MM.1S (cell line): Measurements from ENCODE around the gene NTPCR.

Experiments
- DNase-seq: peaks from one replicate; pipeline ENCODE4 v3.0.0-alpha.2; 2015
- H2AFZ ChIP-seq: fragments of 300-600 bp; sonication (generic); 2 replicates; pipeline ENCODE4 v1.6.0; 2016; ENCODE audit warnings: antibody characterized with exemption, low read length
- H3F3A ChIP-seq: fragments of 300-600 bp; sonication (generic); 2 replicates; pipeline ENCODE4 v1.6.1; 2016; ENCODE audit warnings: mild to moderate bottlenecking, antibody characterized with exemption, low read length, moderate library complexity, mixed read lengths; ENCODE audit not compliant: insufficient read depth
- H3K27ac ChIP-seq: fragments of 300-600 bp; sonication (generic); 2 replicates; pipeline ENCODE4 v1.5.1; 2016; ENCODE audit warnings: mild to moderate bottlenecking, low read length
- H3K27me3 ChIP-seq: fragments of 300-600 bp; sonication (generic); replicated peaks from 2 replicates; pipeline ENCODE4 v1.6.0; 2016; ENCODE audit warnings: low read length; ENCODE audit not compliant: insufficient read depth
- H3K36me3 ChIP-seq: fragments of 300-600 bp; sonication (generic); replicated peaks from 2 replicates; pipeline ENCODE4 v1.6.1; 2016; ENCODE audit warnings: mild to moderate bottlenecking, low read length, mixed read lengths; ENCODE audit not compliant: insufficient read depth
- H3K4me1 ChIP-seq: fragments of 300-600 bp; sonication (generic); 2 replicates; pipeline ENCODE4 v1.6.1; 2016; ENCODE audit warnings: low read length, mixed read lengths
- H3K4me2 ChIP-seq: fragments of 300-600 bp; sonication (generic); 2 replicates; pipeline ENCODE4 v1.6.0; 2016; ENCODE audit warnings: low read depth, low read length
- H3K4me3 ChIP-seq: fragments of 300-600 bp; sonication (generic); 2 replicates; pipeline ENCODE4 v1.5.1; 2016; ENCODE audit warnings: low read length, mixed read lengths
- H3K79me2 ChIP-seq: fragments of 300-600 bp; sonication (generic); 2 replicates; pipeline ENCODE4 v1.6.1; 2016; ENCODE audit warnings: mixed run types, low read length, mixed read lengths
- H3K9ac ChIP-seq: fragments of 300-600 bp; sonication (generic); 2 replicates; pipeline ENCODE4 v1.6.1; 2016; ENCODE audit warnings: low read length, mixed read lengths
- H3K9me2 ChIP-seq: fragments of 300-600 bp; sonication (generic); replicated peaks from 2 replicates; pipeline ENCODE4 v1.6.1; 2016; ENCODE audit warnings: mild to moderate bottlenecking, low read length, mixed read lengths; ENCODE audit not compliant: insufficient read depth
- H3K9me3 ChIP-seq: fragments of 300-600 bp; sonication (generic); replicated peaks from 2 replicates; pipeline ENCODE4 v1.6.1; 2016; ENCODE audit warnings: mild to moderate bottlenecking, low read length, mixed read lengths; ENCODE audit not compliant: insufficient read depth
- H4K20me1 ChIP-seq: fragments of 300-600 bp; sonication (generic); 2 replicates; pipeline ENCODE4 v1.6.1; 2016; ENCODE audit warnings: mild to moderate bottlenecking, low read length, moderate library complexity, mixed read lengths; ENCODE audit not compliant: insufficient read depth
- CTCF ChIP-seq: fragments of 300-600 bp; sonication (generic); IDR thresholded peaks from 2 replicates; pipeline ENCODE4 v1.5.1; 2016; ENCODE audit warnings: antibody characterized with exemption, low read length, mixed read lengths
- EZH2 ChIP-seq: fragments of 300-600 bp; sonication (generic); optimal IDR thresholded peaks from 2 replicates; pipeline ENCODE3; 2017; ENCODE audit warnings: low read depth, mild to moderate bottlenecking, antibody characterized with exemption, low read length, mixed read lengths
- EZH2phosphoT487 ChIP-seq: fragments of 300-600 bp; sonication (generic); IDR thresholded peaks from 2 replicates; pipeline ENCODE4 v1.6.1; 2018; ENCODE audit warnings: antibody characterized with exemption, low read length

Gene NTPCR

DNA sequence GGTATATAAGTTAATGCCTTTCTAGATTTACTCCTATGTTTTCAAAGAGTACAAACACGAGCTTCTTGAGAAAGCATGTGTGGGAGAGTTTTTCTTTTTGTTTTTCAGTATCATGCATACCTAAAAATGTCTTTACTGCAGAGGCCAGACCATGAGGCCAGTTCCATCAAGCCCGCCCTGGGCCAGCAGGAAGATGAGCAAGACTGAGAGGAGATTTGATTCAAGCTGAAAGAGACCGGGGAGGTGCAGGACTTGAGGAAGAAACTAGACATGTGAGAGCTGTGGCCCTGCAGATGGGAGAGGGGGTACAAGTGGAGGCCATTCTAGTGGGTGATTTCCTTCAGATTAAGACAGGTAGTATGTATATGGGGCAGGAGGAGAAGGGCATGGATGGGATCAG is 33.4 kb upstream of the NTPCR start:
- H3K9me3 ChIP-seq: no peaks in the 10 kb centered on the region
- no peak for DNase-seq
- no peaks in the 10 kb centered on the region for H4K20me1 ChIP-seq

DNA sequence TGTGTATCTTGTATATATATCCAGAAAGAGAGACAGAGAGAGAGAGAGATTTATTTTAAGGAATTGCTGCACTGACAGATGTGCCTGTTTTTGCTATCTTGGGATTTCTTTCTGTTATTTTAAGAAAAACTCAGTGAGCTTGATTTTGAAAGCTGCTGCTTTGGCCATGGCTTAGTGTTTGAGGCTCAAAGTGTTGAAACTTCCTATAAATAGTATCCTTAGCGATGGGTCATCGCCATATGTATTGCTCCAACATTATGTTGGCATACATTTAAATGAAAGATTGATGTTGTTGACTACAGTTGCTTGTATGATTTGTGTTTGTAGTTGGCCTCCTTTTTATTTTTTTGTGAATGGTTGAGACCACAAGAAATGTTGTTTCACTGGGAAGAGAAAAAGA is 29.0 kb upstream of the NTPCR start:
- Histone ChIP-seq H3F3A (peaks cover 16% of the 10 kb centered on the region), H3K4me1 (peaks cover 12% of the 10 kb centered on the region), H3K9ac (no peak overlapping the region), H3K9me3 (no peaks in the 10 kb centered on the region), H3K27ac (no peak overlapping the region), H3K27me3 (no peaks in the 10 kb centered on the region), H4K20me1 (no peaks in the 10 kb centered on the region), H2AFZ (no peak overlapping the region), H3K79me2 (no peaks in the 10 kb centered on the region), H3K9me2 (no peaks in the 10 kb centered on the region), H3K36me3 (no peaks in the 10 kb centered on the region), H3K4me3 (no peak overlapping the region), H3K4me2 (no peak overlapping the region)
- no peak for DNase-seq
- TF ChIP-seq EZH2phosphoT487 (no peak), EZH2 (no peak), CTCF (no peak)

More for the DNA sequence above, 33.4 kb upstream of the NTPCR start:
- Histone ChIP-seq H3K79me2 (no peaks in the 10 kb centered on the region), H3K9me2 (no peaks in the 10 kb centered on the region), H3K4me3 (no peak overlapping the region), H2AFZ (no peak overlapping the region), H3K4me2 (no peak overlapping the region), H3K4me1 (no peaks in the 10 kb centered on the region), H3K27me3 (no peaks in the 10 kb centered on the region), H3F3A (no peaks in the 10 kb centered on the region), H3K9ac (no peak overlapping the region), H3K27ac (no peak overlapping the region), H3K36me3 (no peaks in the 10 kb centered on the region)
- TF ChIP-seq EZH2phosphoT487: no peak
- no peak for TF ChIP-seq EZH2
- no peak for TF ChIP-seq CTCF

GRCh38 chr1:232922485-232922884 is 27.9 kb upstream of the NTPCR start:
- Histone ChIP-seq H3K27ac (no peak overlapping the region), H3K4me1 (peaks cover 12% of the 10 kb centered on the region), H2AFZ (no peak overlapping the region), H3K79me2 (no peaks in the 10 kb centered on the region), H3K9me2 (no peaks in the 10 kb centered on the region), H3K9me3 (no peaks in the 10 kb centered on the region), H3K4me2 (no peak overlapping the region), H3F3A (peaks cover 16% of the 10 kb centered on the region), H4K20me1 (no peaks in the 10 kb centered on the region), H3K27me3 (no peaks in the 10 kb centered on the region), H3K4me3 (no peak overlapping the region), H3K9ac (no peak overlapping the region), H3K36me3 (no peaks in the 10 kb centered on the region)
- no peak for TF ChIP-seq EZH2phosphoT487
- TF ChIP-seq EZH2: no peak
- TF ChIP-seq CTCF: no peak
- no peak for DNase-seq
